HCT116 (cell line): ENCODE data around the gene NUDT8. TPM values are rescaled to one million over a fixed set of nuclear protein-coding genes. Genes with fewer than 3 reads are reported as not detected.

Experiments
- ATAC-seq: fragments of 200-7000 bp; cut with Tn5 transposase; 2 replicates; pipeline ENCODE4 v1.9.1; 2020; ENCODE audit warnings: mild to moderate bottlenecking, moderate library complexity
- BruUV-seq: library from RNA; stranded (reverse); fragments of 400-500 nt; replicated peaks from 2 replicates; lab custom pipeline; 2021; lab: Mats Ljungman, UMichigan
- CTCF ChIA-PET: fragments of 300-600 bp; sonication (Branson Sonifier 250); formaldehyde crosslinking; loops from one replicate; lab custom pipeline; 2021; ENCODE audit warnings: antibody characterized with exemption; lab: Charles Lee
- POLR2A ChIA-PET: fragments of 300-600, 350-600 bp; sonication (Branson Sonifier 250); formaldehyde crosslinking; loops from one replicate; lab custom pipeline; 2021; ENCODE audit warnings: antibody characterized with exemption; lab: Charles Lee
- RAD21 ChIA-PET, 2 experiments: fragments of 300-600 bp; sonication (Branson Sonifier 250); formaldehyde crosslinking; loops; one replicate each; lab custom pipeline; 2023; ENCODE audit warnings: low total read pairs in 2 of 2; ENCODE audit not compliant: uncharacterized antibody in 2 of 2, unreplicated experiment in 2 of 2, low non-redundant PET in 1 of 2; lab: Charles Lee
- DNase-seq: peaks from one replicate; pipeline ENCODE4 v3.0.0-alpha.2; 2010; ENCODE audit warnings: low read depth, low spot score
- H2AFZ ChIP-seq: fragments of 200-600 bp; shearing (Covaris generic), sonication (generic); 2 replicates; pipeline ENCODE4 v1.6.1; 2017; ENCODE audit warnings: low read depth, mixed run types, mixed read lengths, antibody characterized with exemption, low read length; ENCODE audit not compliant: poor library complexity, severe bottlenecking
- H3K27ac ChIP-seq: 2 replicates; pipeline ENCODE4 v1.5.1; 2012; ENCODE audit warnings: low read depth, low read length
- H3K27me3 ChIP-seq: fragments of 200-600 bp; sonication (generic); 2 replicates; pipeline ENCODE4 v1.6.1; 2016; ENCODE audit warnings: mixed run types, low read length, mixed read lengths; ENCODE audit not compliant: insufficient read depth
- H3K36me3 ChIP-seq, 2 experiments: fragments of 200-500 bp in 1 of 2; fragments of 200-600 bp in 1 of 2; sonication (Bioruptor generic) in 1 of 2; sonication (generic) in 1 of 2; 2 replicates each; pipeline versions ENCODE4 v1.5.1 to v1.6.1; 2014 to 2016; ENCODE audit warnings: low read length in 2 of 2, inconsistent platforms in 1 of 2, mixed read lengths in 1 of 2, mixed run types in 1 of 2; ENCODE audit not compliant: insufficient read depth in 2 of 2, control insufficient read depth in 1 of 2
- H3K4me1 ChIP-seq, 2 experiments: fragments of 200-600 bp in 1 of 2; sonication (generic) in 1 of 2; 2 replicates each; pipeline versions ENCODE4 v1.5.1 to v1.6.1; 2012 to 2017; ENCODE audit warnings: low read length in 2 of 2, inconsistent platforms in 1 of 2, mild to moderate bottlenecking in 1 of 2, mixed read lengths in 1 of 2, mixed run types in 1 of 2, moderate library complexity in 1 of 2; ENCODE audit not compliant: insufficient read depth in 2 of 2, control insufficient read depth in 1 of 2
- H3K4me2 ChIP-seq: fragments of 200-600 bp; sonication (generic); 2 replicates; pipeline ENCODE4 v1.6.1; 2017; ENCODE audit warnings: mixed run types, low read length, mixed read lengths
- H3K4me3 ChIP-seq, 2 experiments: fragments of 200-600 bp in 1 of 2; sonication (generic) in 1 of 2; replicated peaks in 1 of 2; 2 replicates each; pipeline ENCODE4 v1.5.1; 2011 to 2016; ENCODE audit warnings: low read length in 2 of 2, control low read depth in 1 of 2, low read depth in 1 of 2, mild to moderate bottlenecking in 1 of 2, mixed read lengths in 1 of 2, mixed run types in 1 of 2
- H3K79me2 ChIP-seq: fragments of 200-600 bp; sonication (generic); 2 replicates; pipeline ENCODE4 v1.6.1; 2017; ENCODE audit warnings: mild to moderate bottlenecking, mixed run types, low read length, moderate library complexity, mixed read lengths; ENCODE audit not compliant: insufficient read depth
- H3K9ac ChIP-seq: fragments of 200-600 bp; sonication (generic); 2 replicates; pipeline ENCODE4 v1.6.1; 2016; ENCODE audit warnings: low read length, mixed read lengths
- H3K9me2 ChIP-seq: fragments of 200-600 bp; sonication (generic), shearing (Covaris generic); 2 replicates; pipeline ENCODE4 v1.6.1; 2017; ENCODE audit warnings: mixed run types, mild to moderate bottlenecking, moderate library complexity; ENCODE audit not compliant: insufficient read depth
- H3K9me3 ChIP-seq, 2 experiments: fragments of 200-500 bp in 1 of 2; fragments of 200-600 bp in 1 of 2; sonication (Bioruptor generic) in 1 of 2; sonication (generic) in 1 of 2; 2 replicates each; pipeline ENCODE4 v1.6.1; 2014 to 2017; ENCODE audit warnings: low read length in 2 of 2, mixed read lengths in 2 of 2, inconsistent platforms in 1 of 2, low read depth in 1 of 2, mild to moderate bottlenecking in 1 of 2, mixed run types in 1 of 2, moderate library complexity in 1 of 2; ENCODE audit not compliant: control insufficient read depth in 1 of 2, insufficient read depth in 1 of 2
- H4K20me1 ChIP-seq: fragments of 200-600 bp; sonication (generic), shearing (Covaris generic); 2 replicates; pipeline ENCODE4 v1.6.1; 2017; ENCODE audit warnings: mixed run types, mild to moderate bottlenecking, moderate library complexity; ENCODE audit not compliant: insufficient read depth
- CTCF ChIP-seq, 3 experiments: fragments of 200-600 bp in 1 of 3; sonication (generic) in 1 of 3; IDR thresholded peaks in 2 of 3; conservative IDR thresholded peaks in 1 of 3; 2 replicates each; pipeline ENCODE4 v1.5.1; 2012 to 2017; ENCODE audit warnings: low read depth in 2 of 3, low read length in 2 of 3, antibody characterized with exemption in 1 of 3, borderline replicate concordance in 1 of 3, control low read depth in 1 of 3, mild to moderate bottlenecking in 1 of 3, mixed read lengths in 1 of 3, mixed run types in 1 of 3, moderate library complexity in 1 of 3; ENCODE audit not compliant: insufficient read depth in 1 of 3
- EZH2 ChIP-seq: fragments of 200-600 bp; sonication (generic); IDR thresholded peaks from 2 replicates; pipeline ENCODE4 v1.6.1; 2017; ENCODE audit warnings: antibody characterized with exemption, mixed run types
- FOSL1 ChIP-seq: IDR thresholded peaks from 2 replicates; pipeline ENCODE4 v1.6.1; 2012; ENCODE audit warnings: low read depth
- POLR2A ChIP-seq: IDR thresholded peaks from 2 replicates; pipeline ENCODE4 v1.7.0; 2011; ENCODE audit warnings: borderline replicate concordance; ENCODE audit not compliant: insufficient read depth, insufficient read length; ENCODE audit errors: extremely low read depth
- RAD21 ChIP-seq: IDR thresholded peaks from 2 replicates; pipeline ENCODE4 v1.6.1; 2012; ENCODE audit warnings: low read depth, mild to moderate bottlenecking
- REST ChIP-seq: IDR thresholded peaks from 2 replicates; pipeline ENCODE4 v1.6.1; 2012; ENCODE audit warnings: low read depth
- SIN3A ChIP-seq: IDR thresholded peaks from 2 replicates; pipeline ENCODE4 v1.6.1; 2012; ENCODE audit warnings: low read depth
- TCF7L2 ChIP-seq: IDR thresholded peaks from 2 replicates; pipeline ENCODE4 v1.7.0; 2011; ENCODE audit warnings: borderline replicate concordance, inconsistent platforms; ENCODE audit not compliant: insufficient read depth, insufficient read length; ENCODE audit errors: extremely low read depth
- YY1 ChIP-seq: IDR thresholded peaks from 2 replicates; pipeline ENCODE4 v1.6.1; 2011; ENCODE audit warnings: low read length, low read depth, moderate library complexity, mild to moderate bottlenecking; ENCODE audit not compliant: insufficient replicate concordance; ENCODE audit errors: extremely low read depth
- ZFX ChIP-seq: fragments of 450-650 bp; IDR thresholded peaks from 2 replicates; pipeline ENCODE4 v1.6.1; 2017
- ZNF274 ChIP-seq: fragments of 200-500 bp; sonication (Bioruptor generic); IDR thresholded peaks from 2 replicates; pipeline ENCODE4 v1.6.1; 2014; ENCODE audit warnings: mild to moderate bottlenecking, low read depth, low read length, inconsistent platforms
- intact Hi-C: fragments of 100-400 bp; cut with micrococcal nuclease; formaldehyde crosslinking; loops from 2 replicates; pipeline ENCODE4 v1.10.0; 2022
- total RNA-seq: library from RNA; stranded (reverse); gene quantifications from one replicate; pipeline ENCODE4 v1.2.1, GENCODE V29; 2021; ENCODE audit not compliant: unreplicated experiment

The NUDT8 gene
- total RNA-seq, 1 experiment from 2014 or later, result 18.7 TPM

GRCh38 chr11:67611704-67612587 is 17.8 kb downstream of the NUDT8 start:
- Histone ChIP-seq H3K79me2 (peaks cover 25% of the 10 kb centered on the region), H3K4me2 (no peak overlapping the region), H3K27ac (no peak overlapping the region), H3K27me3 (no peaks in the 10 kb centered on the region), H2AFZ (no peak overlapping the region), H3K9ac (no peak overlapping the region), H3K9me2 (no peaks in the 10 kb centered on the region), H3K4me3 (no peak overlapping the region), H3K36me3 (peaks cover 19 to 21% of the 10 kb centered on the region in 2 experiments; a peak in 3 of 4 replicates), H3K9me3 (no peaks in the 10 kb centered on the region), H4K20me1 (no peaks in the 10 kb centered on the region), H3K4me1 (peaks cover 8 to 25% of the 10 kb centered on the region in 2 experiments)
- ChIA-PET POLR2A (no interaction called here), RAD21 (no interaction called here), CTCF (no interaction called here)
- no peak for DNase-seq
- no TSS peak for BruUV-seq
- no peak for TF ChIP-seq YY1
- TF ChIP-seq FOSL1, result no peak
- no peak for TF ChIP-seq TCF7L2
- TF ChIP-seq POLR2A, result no peak
- no peak for TF ChIP-seq RAD21
- TF ChIP-seq REST, result no peak
- TF ChIP-seq ZNF274, result no peak
- no peak for TF ChIP-seq ZFX
- TF ChIP-seq EZH2, result no peak
- TF ChIP-seq CTCF (IDR thresholded peaks at IDR 0.05 in 2 of 3, conservative IDR thresholded peaks at IDR 0.05 in 1 of 3; ENCODE audit: borderline replicate concordance in 1 of 3, insufficient read depth in 1 of 3, low read depth in 2 of 3, low read length in 2 of 3), result no peak
- TF ChIP-seq SIN3A, result no peak
- intact Hi-C loops, result no loop called here
- ATAC-seq, result no peak
